CD4-positive, alpha-beta T cell treated with Interleukin-21 for 1 hour (primary cell): Measurements from ENCODE around the gene KCTD14.
"Not testable (repeated sequence)": the region's sequence is repeated elsewhere in the genome, so short reads cannot be mapped to it uniquely, and the experiment has no call there.

ENCODE experiments used
- DNase-seq: peaks from one replicate; pipeline ENCODE4 v3.0.0-alpha.2; 2020

KCTD14 gene

DNA sequence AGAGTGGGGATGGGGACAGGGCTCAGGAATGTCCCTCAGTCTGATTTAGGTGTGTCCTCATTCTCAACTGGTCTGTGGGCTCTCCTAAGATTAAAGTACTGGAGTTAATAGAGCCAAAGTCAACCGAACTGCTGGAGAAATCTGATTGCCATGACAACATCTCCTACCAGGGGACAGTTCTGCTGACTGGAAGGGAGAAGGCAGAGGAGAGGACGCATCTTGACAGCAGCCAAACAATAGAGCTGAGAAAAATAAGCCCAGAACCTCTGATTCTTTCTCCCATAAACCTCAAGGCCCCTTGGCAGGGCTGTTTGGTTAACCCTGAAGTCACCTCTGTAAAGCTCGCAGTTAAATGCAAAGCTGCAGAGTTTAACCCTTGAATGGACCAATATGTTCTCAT lies 2.8 kb downstream of the KCTD14 start:
- no peak for DNase-seq

DNA sequence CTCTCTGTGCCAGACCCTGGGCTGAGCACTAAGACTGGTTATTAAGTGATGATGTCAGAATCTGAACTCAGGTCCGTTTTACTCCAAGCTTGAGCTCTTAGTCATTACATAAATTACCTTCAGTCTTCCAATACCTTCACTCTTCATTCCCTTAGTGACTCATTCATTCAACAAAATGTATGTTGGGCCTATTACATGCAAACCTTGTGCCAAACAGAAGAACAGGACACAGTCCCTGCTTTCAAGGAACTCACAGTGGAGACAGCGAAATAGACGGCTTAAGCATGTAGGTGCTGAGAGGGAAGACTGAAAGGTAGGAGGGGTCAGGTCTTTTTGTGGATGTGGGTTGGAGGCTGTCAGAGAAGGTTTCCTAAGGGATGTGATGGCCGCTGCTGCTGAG lies 3.3 kb downstream of the KCTD14 start:
- no peak for DNase-seq

DNA sequence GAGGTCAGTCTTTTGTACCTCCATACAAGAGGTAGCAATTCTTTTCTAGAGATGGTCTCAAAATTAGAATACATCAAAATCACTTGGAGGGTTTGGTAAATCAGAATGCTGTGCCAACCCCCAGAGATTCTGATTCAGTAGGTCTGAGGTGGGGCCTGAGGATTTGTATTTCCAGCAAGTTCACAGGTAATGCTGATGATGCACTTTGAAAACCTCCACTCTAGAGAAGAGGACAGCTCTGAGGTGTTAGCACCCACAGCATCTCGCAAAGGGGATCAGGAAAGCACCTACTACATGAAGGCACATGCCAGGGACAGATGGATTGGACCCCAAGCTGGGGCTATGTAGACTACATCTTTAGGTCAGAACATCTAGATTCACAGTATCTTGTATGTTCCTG lies 7.2 kb downstream of the KCTD14 start:
- no peak for DNase-seq

DNA sequence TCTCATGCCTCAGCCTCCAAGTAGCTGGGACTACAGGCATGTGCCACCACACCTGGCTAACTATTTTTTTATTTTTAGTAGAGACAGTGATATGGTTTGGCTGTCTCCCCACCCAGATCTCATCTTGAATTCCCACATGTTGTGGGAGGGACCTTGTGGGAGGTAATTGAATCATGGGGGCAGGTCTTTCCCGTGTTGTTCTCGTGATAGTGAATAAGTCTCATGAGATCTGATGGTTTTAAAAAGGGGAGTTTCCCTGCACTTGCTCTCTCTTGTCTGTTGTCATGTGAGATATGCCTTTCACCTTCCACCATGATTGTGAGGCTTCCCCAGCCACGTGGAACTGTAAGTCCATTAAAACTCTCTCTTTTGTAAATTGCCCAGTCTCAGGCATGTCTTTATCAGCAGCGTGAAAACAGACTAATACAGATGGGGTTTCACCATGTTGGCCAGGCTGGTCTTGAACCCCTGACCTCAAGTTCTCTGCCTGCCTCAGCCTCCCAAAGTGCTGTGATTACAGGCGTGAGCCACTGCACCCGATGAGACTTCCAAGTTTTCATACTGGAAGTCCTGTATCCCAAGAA lies 8.0 kb downstream of the KCTD14 start:
- DNase-seq: not testable (repeated sequence)

DNA sequence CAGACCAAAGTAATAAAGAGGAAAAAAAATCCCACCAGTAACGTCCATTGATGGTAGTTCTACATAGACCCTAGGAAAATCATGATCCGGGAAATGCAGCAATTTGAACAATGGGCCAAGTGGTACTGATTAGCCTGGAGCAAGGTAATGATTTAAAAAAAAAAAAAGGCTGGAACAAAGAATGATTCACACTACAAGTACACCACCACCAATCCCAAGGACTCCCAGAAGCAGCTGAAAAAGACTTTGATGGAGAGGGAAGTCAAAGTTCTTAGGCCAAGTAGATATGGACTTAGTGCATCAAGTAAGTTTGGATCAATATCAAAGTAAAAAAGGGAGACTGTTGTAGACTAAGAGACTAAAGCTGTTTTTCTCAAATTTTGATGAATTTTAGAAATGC lies 11.8 kb downstream of the KCTD14 start:
- DNase-seq: no peak

DNA sequence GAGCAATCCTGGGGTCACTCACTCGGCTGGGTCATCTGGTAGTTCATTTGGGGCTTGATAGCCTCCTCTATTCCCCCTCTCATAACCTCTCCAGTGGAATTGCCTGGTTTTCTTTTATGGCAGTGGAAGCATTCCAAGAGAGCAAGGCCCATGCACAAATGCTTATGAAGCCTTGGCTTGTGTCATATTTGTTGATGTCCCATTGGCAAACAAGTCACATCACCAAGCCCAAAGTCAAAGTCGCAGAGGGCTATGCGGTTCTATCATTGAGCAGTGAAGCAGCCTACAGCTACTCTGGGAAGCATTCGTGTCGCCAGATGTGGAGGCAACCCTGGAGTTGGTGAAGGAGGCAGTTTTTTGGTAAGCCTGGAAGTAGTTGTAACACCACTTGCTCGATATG lies 12.3 kb downstream of the KCTD14 start:
- no peak for DNase-seq

DNA sequence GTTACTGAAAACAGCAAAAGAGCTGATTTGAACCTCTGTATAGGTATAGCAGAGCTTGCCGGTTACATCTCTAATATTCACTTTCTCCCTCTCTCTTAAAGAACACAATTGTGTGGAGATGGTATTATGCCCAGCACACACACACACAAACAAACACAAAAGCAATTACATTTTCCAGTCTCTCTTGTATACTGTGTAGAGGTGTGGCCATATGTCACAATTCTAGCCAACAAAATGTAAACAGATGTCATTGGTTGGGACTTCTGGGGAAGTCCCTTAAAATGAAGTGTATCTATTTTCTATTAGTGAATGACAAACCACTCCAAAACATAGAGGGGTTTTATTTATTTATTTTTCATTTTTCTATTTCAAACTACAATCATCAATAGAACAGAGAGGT lies 12.8 kb downstream of the KCTD14 start:
- no peak for DNase-seq

DNA sequence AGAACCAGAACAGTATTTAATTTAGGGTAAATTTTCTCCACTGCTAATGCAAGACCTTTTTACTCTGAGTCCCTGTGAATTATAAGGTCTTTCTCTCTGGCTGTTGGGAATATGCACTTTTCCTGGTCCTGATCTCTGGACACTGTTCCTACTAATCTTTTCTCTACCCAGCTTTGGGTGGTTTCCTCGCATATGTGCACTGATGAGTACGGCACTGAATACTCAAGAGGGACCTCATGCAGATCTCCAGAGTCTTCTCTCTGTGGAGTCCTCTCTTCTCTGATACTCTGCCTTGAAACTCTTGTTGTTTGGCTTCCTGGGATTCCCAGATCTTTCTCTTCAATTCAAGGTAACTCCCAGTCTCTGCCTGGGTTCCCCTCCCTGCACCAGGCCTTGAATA lies 14.0 kb downstream of the KCTD14 start:
- no peak for DNase-seq

DNA sequence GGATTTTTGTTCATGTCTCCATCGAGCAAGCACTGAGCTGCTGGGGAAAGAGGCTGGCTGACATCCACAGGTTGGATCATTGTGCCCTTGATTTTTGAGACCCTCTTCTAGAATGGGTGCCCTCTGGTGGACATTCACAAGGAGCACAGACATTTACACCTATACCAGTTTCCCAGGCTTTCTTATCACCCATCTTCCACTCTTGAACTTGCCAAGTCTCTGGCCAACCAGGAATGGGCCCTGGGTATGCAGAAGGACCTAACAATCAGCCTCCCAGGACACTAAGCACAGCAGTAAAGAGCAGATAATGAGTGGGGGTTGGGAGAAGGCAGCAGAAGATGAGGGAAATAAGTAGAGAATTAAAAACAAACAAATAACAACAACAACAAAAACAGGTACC lies 22.9 kb downstream of the KCTD14 start:
- peak; percentile 59 for DNase-seq

DNA sequence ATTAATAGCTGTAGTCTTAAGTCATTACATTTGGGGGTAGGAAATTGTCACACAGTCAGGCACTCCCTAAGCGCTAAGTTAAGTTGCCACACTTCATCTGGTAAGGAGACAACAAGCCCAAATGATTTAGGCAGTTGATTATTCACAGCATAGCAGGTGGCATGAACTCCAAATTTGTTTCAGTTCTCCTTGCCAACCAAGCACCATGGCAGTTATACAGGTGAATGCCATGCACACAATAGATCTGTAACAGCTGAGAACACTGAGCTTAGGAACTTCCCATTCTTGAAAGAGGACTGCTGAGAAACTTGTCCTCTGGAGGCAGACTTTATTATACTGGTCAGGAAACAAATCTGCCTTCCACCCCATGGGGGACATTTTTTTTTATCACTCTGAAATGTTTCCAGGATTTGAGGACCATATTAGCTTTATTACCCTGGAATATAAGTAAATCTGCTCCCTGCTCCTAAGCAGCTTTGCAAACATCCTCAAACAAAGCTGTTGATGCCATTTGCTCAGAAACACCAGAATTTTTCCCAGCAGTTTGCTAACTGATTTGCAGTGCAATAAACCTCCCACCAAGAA lies 23.5 kb downstream of the KCTD14 start:
- DNase-seq: no peak

DNA sequence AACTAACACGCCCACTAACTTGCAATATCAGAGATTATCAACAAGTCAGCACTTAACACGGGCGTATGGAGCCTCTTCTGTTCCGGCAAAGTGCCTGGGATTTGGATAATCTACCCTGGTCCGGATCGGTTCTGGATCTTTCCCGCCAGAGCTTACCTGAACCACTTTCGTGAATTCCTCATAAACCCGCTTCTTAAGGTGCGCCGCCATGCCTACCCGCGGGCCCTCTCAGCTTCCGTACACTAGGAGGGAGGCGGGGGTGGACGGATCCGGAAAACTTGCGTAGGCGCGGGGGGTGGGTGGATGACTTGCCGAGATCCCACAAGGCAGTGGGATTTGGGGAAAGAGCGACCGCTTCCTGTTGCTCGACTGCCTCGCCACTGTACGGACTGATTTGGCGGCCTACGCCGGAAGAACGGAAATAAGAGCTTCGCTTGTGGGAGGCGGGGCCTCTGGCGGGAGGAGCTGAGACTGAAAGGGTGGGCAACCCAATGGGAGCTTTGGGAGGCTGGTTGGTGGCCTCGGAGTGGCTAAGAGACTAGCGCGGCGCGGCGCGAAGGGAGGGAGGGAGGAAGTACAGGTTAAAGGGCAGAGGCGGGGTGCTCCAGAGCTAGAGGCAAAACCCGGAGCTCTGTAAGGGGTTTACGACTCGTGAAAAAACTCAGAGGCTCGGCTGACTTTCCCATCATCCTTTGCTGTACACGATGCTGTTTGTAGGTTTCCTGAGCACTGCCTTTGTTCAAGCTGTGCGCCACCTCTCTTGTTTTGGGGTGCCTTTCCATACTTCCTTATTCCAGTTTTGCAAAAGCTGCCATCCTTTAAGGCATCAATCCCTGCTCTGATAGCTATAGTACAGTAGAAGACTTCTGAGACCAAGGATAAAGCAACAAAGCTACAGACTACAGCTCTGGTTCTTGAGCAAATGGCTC lies 28.4 kb downstream of the KCTD14 start, which contains the start of gene INTS4:
INTS4 (minus strand) TSS at position 235 of the 929 bp plus-strand sequence; CDS start at position 210, 25 bp downstream.
- DNase-seq: peak; percentile 98

DNA sequence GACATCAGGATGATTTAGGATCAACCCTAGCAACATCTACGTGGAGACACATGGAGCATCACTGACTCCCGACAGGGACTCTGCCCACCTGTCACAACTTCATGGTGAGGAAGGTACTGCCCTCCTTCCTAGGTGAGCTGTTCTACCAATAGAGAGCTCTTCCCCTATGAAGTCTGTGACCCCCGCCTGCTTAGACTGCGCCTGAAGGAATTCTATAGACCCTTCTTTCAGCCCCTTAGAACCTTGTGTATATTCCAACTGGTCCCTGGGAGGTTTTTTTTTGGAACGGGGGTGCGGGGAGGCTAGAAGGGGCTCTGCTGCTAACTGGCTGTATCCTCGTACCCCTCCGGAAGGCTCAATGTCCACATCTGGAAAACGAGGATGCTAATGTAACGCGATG lies 29.2 kb downstream of the KCTD14 start:
- DNase-seq: no peak

DNA sequence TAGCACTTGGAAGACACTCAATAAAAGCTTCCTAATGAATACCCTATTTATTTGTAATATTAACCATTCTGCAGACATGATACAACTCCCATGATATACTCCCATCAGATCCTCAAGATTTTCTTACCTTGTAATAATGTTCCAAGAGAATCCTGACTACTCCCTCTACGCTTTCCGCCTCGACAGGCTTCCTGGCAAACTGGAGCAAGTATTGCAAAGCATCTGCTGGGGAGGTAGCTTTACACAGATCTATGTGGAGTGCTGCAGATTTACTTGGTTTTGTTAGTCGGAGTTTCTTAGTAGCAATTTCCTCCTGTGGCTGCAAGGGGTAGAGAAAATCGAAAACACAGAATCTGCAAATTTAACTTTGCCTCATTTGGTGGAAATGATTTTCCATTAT lies 32.1 kb downstream of the KCTD14 start:
- no peak for DNase-seq

DNA sequence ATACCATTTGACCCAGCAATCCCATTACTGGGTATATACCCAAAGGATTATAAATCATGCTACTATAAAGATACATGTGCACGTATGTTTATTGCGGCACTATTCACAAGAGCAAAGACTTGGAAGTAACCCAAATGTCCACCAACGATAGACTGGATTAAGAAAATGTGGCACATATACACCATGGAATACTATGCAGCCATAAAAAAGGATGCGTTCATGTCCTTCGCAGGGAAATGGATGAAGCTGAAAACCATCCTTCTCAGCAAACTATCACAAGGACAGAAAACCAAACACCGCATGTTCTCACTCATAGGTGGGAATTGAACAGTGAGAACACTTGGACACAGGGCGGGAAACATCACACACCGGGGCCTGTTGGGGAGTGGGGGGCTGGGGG lies 36.6 kb downstream of the KCTD14 start:
- not testable (repeated sequence) for DNase-seq

DNA sequence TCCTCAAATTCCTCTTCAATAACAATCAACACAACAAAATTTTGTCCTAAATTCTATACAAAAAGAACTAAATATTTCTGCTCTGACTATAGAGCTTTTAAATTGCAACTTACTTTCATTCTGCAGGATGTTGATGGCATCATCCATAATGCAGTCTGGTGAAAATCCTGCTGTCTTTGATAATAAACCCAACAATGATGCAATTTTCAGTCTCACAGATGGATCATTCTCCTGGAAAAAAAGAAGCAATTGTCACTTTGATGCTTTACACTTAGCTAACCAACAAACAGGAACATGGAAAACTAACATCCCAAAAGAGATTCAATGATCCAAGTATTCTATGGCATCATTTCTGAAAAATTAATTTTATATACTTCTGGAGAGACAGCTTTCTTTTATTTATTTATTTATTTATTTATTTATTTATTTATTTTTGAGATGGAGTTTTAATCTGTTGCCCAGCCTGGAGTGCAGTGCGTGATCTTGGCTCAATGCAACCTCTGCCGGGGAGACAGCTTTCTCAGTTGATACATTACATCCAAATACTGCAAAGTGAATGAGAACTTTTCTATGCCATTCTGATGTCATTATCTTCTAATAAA lies 41.6 kb downstream of the KCTD14 start:
- no peak for DNase-seq

DNA sequence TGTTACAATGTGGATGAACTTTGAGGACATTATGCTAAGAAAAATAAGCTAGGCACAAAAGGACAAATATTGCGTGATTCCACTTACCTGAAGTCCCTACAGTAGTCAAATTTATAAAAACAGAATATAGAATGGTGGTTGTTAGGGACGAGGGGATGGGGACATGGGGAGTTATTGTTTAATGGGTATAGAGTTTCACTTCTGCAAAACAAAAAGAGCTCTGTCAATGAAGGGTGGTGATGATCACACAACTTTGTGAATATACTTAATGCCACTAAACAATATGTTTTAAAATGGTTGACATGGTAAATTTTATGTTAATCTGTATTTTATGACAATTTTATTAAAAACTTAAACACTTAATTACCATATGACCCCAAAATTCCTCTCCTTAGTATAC lies 54.7 kb downstream of the KCTD14 start:
- DNase-seq: no peak

DNA sequence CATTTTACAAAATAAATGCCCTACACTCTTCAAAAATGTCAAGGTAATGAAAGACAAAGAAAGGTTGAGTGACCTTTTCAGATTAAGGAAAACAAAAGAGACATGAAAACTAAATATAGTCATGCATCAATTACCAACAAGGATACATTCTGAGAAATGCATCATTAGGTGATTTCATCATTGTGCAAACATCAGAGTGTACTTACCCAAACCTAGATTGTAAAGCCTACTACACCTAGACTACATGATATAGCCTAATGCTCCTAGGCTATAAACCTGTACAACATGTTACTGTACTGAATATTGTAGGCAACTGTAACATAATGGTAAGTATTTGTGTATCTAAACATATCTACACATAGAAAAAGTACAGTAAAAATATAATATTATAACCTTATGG lies 55.3 kb downstream of the KCTD14 start:
- DNase-seq: no peak

DNA sequence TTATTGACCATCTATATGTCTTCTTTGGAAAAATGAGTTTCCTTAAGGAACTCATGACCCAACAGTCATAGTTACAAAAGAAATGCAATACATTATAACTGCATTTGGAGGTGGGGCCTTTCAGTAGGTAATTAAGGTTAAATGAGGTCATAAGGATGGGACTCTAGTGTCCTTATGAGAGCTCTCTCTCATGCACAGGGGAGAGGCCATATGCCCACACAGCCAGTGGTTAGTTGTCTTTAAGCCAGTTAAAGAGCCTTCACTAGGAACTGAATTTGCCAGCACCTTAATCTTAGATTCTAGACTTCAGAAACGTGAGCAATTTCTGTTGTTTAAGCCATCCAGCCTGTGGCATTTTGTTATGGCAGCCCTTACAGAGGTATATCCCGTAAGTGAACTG lies 56.0 kb downstream of the KCTD14 start:
- DNase-seq: no peak

DNA sequence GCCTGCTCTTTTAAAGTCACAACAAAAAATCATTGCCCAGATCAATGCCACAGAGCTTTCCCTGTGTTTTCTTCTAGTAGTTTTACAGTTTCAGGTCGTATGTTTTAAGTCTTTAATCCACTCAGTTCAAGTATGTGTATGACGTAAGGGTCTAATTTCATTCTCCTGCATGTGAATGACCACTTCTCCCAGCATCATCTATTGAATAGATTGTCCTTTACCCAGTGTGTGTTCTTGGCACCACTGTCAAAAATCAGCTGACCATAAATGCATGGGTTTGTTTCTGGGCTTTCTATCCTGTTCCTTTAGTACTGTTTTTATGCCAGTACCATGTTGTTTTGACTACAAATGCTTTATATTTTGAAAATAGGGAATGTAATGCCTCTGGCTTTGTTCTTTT lies 56.7 kb downstream of the KCTD14 start:
- no peak for DNase-seq
